Progenitor cell of endocrine pancreas (in vitro differentiated cells): ENCODE measurements around the gene MORN2. TPM values are rescaled to one million over a fixed set of nuclear protein-coding genes. Genes with fewer than 3 reads are reported as not detected.
A peak's percentile ranks its signal among the peaks of the same experiment; 100 is the strongest.

Experiments used
- DNase-seq: peaks from one replicate; pipeline ENCODE4 v3.0.0; 2021; ENCODE audit warnings: low spot score; ENCODE audit not compliant: unreplicated experiment
- H3K27ac Mint-ChIP-seq: 2 replicates; pipeline ENCODE4 v1.8.0; 2021; ENCODE audit warnings: mild to moderate bottlenecking, moderate library complexity, mixed read lengths
- H3K27me3 Mint-ChIP-seq: 2 replicates; pipeline ENCODE4 v1.8.0; 2021; ENCODE audit warnings: mixed read lengths
- H3K36me3 Mint-ChIP-seq: 2 replicates; pipeline ENCODE4 v1.8.0; 2022; ENCODE audit warnings: mixed read lengths; ENCODE audit not compliant: insufficient read depth
- H3K4me1 Mint-ChIP-seq: 2 replicates; pipeline ENCODE4 v1.8.0; 2021; ENCODE audit warnings: low read depth, mixed read lengths
- H3K4me3 Mint-ChIP-seq: 2 replicates; pipeline ENCODE4 v1.8.0; 2021; ENCODE audit warnings: low read depth, mild to moderate bottlenecking, moderate library complexity, mixed read lengths
- H3K9me3 Mint-ChIP-seq: 2 replicates; pipeline ENCODE4 v1.8.0; 2021; ENCODE audit warnings: low read depth, mixed read lengths
- CTCF ChIP-seq: fragments of 200-600 bp; sonication (generic); IDR thresholded peaks from one replicate; pipeline ENCODE4 v1.5.0; 2021; ENCODE audit warnings: antibody characterized with exemption, mild to moderate bottlenecking; ENCODE audit not compliant: unreplicated experiment
- total RNA-seq: library from RNA; stranded (reverse); gene quantifications from 2 replicates; pipeline ENCODE4 v1.2.1, GENCODE V29; 2021

MORN2 gene
- total RNA-seq, 1 donor from 2014 or later, result 23.9 TPM

- peaks cover 15% of the 10 kb centered on the region for H3K36me3 Mint-ChIP-seq
- no peak for TF ChIP-seq CTCF
- H3K4me1 Mint-ChIP-seq, result peaks cover 18% of the 10 kb centered on the region
- peak overlapping the region; percentile 97 for H3K27ac Mint-ChIP-seq
- peak overlapping the region; percentile 97 for H3K4me3 Mint-ChIP-seq
- no peak for DNase-seq
- H3K27me3 Mint-ChIP-seq, result no peaks in the 10 kb centered on the region
- peaks cover 14% of the 10 kb centered on the region for H3K9me3 Mint-ChIP-seq
Measured at GRCh38 chr2:38875227-38875575, 575 bp upstream of the MORN2 start.

GRCh38 chr2:38876407-38876806 lies 631 bp downstream of the MORN2 start:
- Mint-ChIP-seq H3K27me3 (no peaks in the 10 kb centered on the region), H3K36me3 (peaks cover 16% of the 10 kb centered on the region), H3K9me3 (peaks cover 11% of the 10 kb centered on the region), H3K4me3 (peak overlapping the region; percentile 97), H3K4me1 (peaks cover 18% of the 10 kb centered on the region), H3K27ac (peak overlapping the region; percentile 97)
- TF ChIP-seq CTCF, result no peak
- no peak for DNase-seq

GRCh38 chr2:38886063-38886462 lies 10.3 kb downstream of the MORN2 start:
- H3K9me3 Mint-ChIP-seq, result no peaks in the 10 kb centered on the region
- DNase-seq, result no peak
- peaks cover 4% of the 10 kb centered on the region for H3K36me3 Mint-ChIP-seq
- no peak overlapping the region for H3K27ac Mint-ChIP-seq
- no peaks in the 10 kb centered on the region for H3K27me3 Mint-ChIP-seq
- no peak for TF ChIP-seq CTCF
- H3K4me3 Mint-ChIP-seq, result no peak overlapping the region
- no peaks in the 10 kb centered on the region for H3K4me1 Mint-ChIP-seq

- Mint-ChIP-seq H3K4me3 (no peak overlapping the region), H3K4me1 (no peaks in the 10 kb centered on the region), H3K27me3 (no peaks in the 10 kb centered on the region), H3K27ac (no peak overlapping the region), H3K9me3 (no peaks in the 10 kb centered on the region), H3K36me3 (peaks cover 3% of the 10 kb centered on the region)
- TF ChIP-seq CTCF, result no peak
- no peak for DNase-seq
Measured at GRCh38 chr2:38887347-38887746, 11.6 kb downstream of the MORN2 start.

GRCh38 chr2:38887902-38888554 lies 12.3 kb downstream of the MORN2 start:
- H3K4me3 Mint-ChIP-seq, result no peak overlapping the region
- no peak overlapping the region for H3K27ac Mint-ChIP-seq

More at GRCh38 chr2:38887902-38888554, 12.3 kb downstream of the MORN2 start:
- no peak for DNase-seq
- no peak for TF ChIP-seq CTCF
- Mint-ChIP-seq H3K9me3 (no peaks in the 10 kb centered on the region), H3K27me3 (no peaks in the 10 kb centered on the region), H3K36me3 (peaks cover 1% of the 10 kb centered on the region), H3K4me1 (no peaks in the 10 kb centered on the region)
